ENCODE measurements around the gene PLAU.
"Not testable (repeated sequence)": the region's sequence is repeated elsewhere in the genome, so short reads cannot be mapped to it uniquely, and the experiment has no call there.

Gene PLAU

DNA sequence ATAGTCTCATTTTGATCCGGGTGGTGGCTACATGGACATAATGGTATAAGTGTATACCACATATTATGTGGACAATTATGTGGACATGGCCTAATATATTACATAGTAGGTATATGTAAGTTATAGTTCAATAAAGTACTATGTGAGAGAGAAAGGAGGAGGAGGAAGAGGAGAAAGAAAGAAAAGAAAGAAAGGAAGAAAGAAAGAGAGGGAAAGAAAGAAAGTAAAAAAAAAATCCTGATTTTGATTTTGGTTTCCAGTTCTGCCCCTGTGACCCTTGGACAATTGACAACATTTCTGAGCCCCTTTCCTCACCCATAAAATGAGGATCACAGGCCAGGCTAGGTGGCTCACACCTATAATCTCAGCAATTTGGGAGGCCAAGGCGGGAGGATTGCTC is 44.8 kb downstream of the PLAU start:
- no peak for DNase-seq

DNA sequence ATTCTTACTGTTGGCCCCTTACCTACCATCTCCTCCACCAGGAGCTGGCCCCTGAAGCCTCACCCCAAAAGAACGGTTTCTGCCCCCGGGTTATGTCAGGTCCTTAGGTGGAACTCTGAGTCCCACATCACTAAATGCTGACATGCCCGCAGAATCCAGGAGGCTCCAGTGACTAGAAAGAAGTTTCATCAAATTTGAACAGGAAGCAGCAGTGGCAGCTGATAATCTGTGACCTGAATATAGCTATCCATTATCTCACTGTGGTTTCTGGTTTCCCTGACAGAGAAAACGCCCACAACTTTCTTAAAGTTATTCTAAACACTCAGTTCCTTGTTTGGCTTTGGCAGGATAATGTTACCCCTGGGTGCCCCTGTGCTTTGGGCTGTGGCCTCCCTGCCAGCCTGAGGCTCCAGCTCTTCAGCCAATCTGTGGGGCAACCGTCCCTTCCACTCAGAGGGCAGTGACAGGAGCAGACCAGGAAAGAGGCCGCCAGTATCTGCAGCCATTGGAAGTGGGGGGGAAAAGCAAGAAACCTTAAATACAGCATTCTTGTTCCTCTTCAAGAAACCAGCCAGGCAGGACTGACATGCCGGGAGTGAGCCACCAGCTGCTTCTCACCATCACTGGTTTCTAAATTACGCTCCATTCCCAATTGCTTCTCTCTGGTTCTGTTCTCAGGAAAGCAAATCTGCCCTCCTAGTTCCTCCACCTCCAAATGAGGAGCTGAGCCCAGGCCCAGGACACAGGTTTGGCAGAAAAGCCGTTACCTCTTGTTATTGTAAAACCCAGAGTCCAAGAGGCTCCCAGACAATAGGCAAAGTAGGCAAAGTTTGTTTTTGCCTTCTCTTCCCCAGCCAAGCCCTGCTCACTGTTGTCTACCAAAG is 45.8 kb downstream of the PLAU start:
- peak; percentile 65 for DNase-seq

DNA sequence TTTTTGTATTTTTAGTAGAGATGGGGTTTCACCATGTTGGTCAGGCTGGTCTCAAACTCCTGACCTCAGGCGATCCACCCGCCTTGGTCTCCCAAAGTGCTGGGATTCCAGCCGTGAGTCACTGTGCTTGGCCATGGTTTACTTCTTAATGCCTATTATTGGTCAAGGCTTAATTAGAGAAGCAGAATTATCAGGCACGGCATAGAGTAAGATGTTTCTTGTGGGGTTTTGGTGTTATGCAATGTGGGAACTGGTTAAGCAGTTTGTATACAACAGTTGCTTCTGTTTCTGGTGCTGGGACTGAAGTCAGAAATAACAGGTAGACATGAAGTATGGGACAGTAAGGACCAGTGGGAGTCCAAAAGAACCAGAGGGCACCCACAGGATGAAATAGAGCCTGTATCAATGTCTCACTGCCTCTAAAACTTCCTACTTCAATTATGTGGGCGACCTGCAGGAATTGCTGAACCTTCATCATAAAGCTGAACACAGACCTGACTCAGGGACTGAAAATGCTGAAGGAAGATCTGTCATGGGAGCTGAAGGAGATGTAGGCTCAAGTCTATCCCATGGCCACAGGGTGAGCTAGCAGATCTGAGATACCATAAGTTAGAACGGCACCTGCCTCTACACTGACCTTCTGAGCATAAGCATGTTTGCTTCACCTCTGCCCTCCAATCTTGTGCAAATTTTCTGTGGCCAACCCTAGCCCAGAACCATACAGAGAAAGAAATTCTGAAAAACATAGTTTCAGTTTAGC is 48.7 kb downstream of the PLAU start:
- no peak for DNase-seq

DNA sequence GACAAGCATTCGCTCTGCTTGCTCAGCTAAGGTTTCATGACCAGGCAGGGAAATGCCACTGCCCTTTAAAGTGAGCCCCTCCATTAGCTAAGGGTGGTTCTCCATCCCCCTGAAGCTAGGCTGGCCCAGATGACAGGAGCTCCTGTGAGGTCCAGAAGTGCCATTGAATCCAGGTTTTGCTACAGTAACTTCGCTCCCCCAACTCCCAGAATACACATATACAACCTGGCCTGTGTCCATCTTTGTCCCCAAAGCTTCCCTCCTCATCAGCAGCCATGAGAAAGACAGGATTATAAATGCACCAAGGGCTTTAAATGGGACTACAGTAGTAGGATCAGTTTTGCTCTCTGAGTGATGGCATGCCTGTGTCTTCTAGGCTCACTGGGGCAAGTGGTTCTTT is 51.5 kb downstream of the PLAU start:
- no peak for DNase-seq

DNA sequence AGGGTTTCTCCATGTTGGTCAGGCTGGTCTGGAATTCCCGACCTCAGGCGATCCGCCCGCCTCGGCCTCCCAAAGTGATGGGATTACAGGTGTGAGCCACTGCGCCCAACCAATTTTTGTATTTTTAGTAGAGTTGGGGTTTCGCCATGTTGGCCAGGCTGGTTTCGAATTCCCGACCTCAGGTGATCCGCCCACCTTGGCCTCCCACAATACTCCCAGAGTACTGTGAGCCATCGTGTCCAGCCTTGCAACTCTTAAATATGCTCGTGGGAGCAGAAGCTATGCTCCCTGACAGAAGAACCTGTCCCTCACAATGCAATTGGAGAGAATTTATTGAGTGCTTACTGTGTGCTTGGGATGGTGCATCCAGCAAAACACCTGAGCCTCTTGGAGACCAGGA is 52.6 kb downstream of the PLAU start:
- DNase-seq = not testable (repeated sequence)

DNA sequence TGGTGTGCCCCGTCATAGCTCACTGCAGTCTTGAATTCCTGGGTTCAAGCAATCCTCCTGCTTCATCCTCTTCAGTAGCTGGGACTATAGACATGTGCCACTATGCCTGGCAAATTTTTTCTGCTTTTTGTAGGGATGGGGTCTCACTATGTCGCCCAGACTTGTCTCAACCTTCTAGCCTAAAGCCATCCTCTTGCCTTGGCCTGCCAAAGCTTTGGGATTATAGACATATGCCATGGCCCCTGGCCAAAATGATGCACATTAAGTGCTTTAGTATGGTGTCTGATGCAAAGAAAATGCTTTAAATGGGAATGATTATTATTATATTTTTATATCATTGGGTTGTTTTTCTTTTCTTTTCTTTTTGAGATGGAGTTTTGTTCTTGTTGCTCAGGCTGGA is 53.8 kb downstream of the PLAU start:
- no peak for DNase-seq

DNA sequence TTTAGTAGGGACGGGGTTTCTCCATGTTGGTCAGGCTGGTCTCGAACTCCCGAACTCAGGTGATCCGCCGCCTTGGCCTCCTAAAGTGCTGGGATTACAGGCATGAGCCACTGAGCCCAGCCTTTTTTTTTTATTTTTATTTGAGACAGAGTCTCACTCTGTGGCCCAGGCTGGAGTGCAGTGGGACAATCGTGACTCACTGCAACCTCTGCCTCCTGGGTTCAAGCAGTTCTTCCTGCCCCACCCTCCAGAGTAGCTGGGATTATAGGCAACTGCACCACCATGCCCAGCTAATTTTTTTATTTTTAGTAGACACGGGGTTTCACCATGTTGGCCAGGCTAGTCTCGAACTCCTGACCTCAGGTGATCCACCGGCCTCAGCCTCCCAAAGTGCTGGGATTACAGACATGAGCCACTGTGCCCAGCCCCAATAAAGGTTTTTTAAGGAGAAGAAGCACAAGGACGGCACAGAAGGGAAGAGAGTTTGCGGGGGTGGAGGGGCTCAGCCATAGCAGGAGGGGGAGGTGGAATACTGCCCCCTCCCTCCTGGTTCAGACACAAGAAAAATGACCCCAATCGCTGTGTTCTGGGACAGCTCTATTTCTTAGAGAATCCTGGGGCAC is 54.4 kb downstream of the PLAU start:
- not testable (repeated sequence) for DNase-seq

DNA sequence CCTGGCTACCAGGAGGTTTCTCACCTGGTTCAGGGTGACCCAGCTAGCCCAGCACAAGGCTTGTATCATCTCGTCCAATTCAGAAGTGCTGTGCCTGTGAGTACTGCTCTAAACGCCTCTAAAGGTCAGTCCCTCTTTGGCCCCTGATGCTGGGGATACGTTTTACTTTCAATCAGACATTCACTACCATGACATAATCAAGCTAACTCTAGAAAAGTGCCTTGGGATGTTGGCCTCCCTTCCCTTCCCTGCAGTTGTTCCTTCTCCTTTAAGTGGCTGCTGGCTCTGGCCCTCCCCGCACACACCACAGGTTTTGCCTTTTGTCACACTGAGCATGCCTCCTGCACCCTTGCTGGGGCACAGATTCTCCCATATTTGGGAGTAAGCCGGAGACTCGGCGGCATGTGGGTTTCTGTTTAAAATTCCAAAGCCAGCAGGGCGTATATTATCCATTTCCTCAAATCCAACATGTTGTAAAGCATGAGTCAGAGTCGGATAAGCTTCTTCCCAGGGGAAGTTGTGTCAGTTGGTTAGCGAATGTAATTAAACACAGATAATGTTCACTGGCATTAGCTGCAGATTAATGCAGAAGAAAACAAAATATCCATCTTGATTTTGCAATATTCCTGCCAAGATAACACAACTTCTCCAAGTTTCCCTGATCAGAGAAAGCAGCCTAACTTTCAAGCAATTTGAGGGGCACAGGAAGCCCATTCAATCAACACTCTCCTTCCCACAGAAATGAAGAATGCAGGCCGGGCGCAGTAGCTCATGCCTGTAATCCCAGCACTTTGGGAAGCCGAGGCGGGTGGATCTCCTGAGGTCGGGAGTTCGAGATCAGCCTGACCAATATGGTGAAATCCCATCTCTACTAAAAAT is 55.2 kb downstream of the PLAU start:
- no peak for DNase-seq

DNA sequence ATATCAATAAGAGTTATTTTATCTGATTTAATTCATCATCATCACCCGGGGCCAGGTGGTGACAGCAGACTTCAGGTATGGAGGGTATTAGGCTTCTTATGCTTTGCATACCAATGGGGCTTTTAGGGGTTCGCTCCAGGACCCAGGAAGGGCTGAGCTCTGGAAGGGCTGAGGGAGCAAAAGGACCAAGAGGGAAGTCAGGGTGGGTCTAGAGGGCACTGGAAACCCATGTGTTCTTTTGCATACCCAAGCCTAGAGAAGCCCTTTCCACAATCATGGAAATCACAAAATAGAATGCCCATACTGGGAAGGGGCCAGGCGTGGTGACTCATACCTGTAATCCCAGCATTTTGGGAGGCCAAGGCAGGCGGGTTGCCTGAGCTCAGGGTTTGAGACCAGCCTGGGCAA is 56.1 kb downstream of the PLAU start:
- DNase-seq = no peak
